Lung (tissue), 12 donors: Measurements from ENCODE around the gene IGDCC3. TPM values are rescaled to one million over a fixed set of nuclear protein-coding genes. Genes with fewer than 3 reads are reported as not detected.

Experiments used
- ATAC-seq: fragments of 200-7000 bp; cut with Tn5 transposase; one replicate; pipeline ENCODE4 v1.9.1; 2020; ENCODE audit warnings: moderate number of reproducible peaks; ENCODE audit not compliant: insufficient read depth, low FRiP score
- DNase-seq, 3 donors: peaks; one replicate each; pipeline ENCODE4 v3.0.0-alpha.2; 2013 to 2017
- H3K27ac ChIP-seq, 2 donors: one replicate each; pipeline ENCODE4 v1.5.1; 2013; ENCODE audit warnings: mild to moderate bottlenecking in 2 of 2, moderate library complexity in 2 of 2, control low read depth in 1 of 2, inconsistent platforms in 1 of 2, low read depth in 1 of 2, low read length in 1 of 2
- H3K27me3 ChIP-seq, 3 donors: one replicate each; pipeline ENCODE4 v1.5.1; 2013; ENCODE audit warnings: low read length in 2 of 3; ENCODE audit not compliant: control insufficient read depth in 3 of 3, insufficient read depth in 3 of 3
- H3K36me3 ChIP-seq, 4 donors: one replicate each; pipeline ENCODE4 v1.5.1; 2013; ENCODE audit warnings: low read length in 4 of 4, mild to moderate bottlenecking in 1 of 4, moderate library complexity in 1 of 4; ENCODE audit not compliant: control insufficient read depth in 4 of 4, insufficient read depth in 4 of 4
- H3K4me1 ChIP-seq, 5 donors: one replicate each; pipeline ENCODE4 v1.5.1; 2013; ENCODE audit warnings: low read length in 5 of 5, mild to moderate bottlenecking in 2 of 5, moderate library complexity in 1 of 5; ENCODE audit not compliant: control insufficient read depth in 5 of 5, insufficient read depth in 5 of 5
- H3K4me3 ChIP-seq: one replicate; pipeline ENCODE4 v1.5.1; 2013; ENCODE audit warnings: mild to moderate bottlenecking, control low read depth, moderate library complexity
- H3K9ac ChIP-seq, 2 donors: one replicate each; pipeline ENCODE4 v1.5.1; 2013; ENCODE audit warnings: low read length in 2 of 2, control low read depth in 1 of 2; ENCODE audit not compliant: insufficient read depth in 1 of 2
- H3K9me3 ChIP-seq, 4 donors: one replicate each; pipeline ENCODE4 v1.5.1; 2013; ENCODE audit warnings: low read length in 3 of 4, mild to moderate bottlenecking in 1 of 4, moderate library complexity in 1 of 4; ENCODE audit not compliant: control insufficient read depth in 4 of 4, insufficient read depth in 3 of 4
- CTCF ChIP-seq: IDR thresholded peaks from 2 replicates; pipeline ENCODE4 v1.5.1; 2012; ENCODE audit warnings: mild to moderate bottlenecking; ENCODE audit errors: control extremely low read depth, extremely low read depth
- WGBS, 2 donors: extraction: QIAGEN DNeasy Blood & Tissue Kit; methylation state at CpG; one replicate each; pipeline ENCODE4 v1.1.7; 2013; 5-methylcytosine and 5-hydroxymethylcytosine counted together
- polyA plus RNA-seq, 2 donors: library from polyadenylated mRNA; stranded (reverse); fragments of 200-250 nt; gene quantifications; one replicate each; pipeline ENCODE4 v1.2.1, GENCODE V29; 2013
- total RNA-seq, 2 donors: library from RNA; depleted of rRNA in 1 of 2; stranded (reverse); fragments of >200 nt in 1 of 2; gene quantifications; one replicate each; pipeline ENCODE4 v1.2.1, GENCODE V29; 2014 to 2021
- donor health status: control.
- donor health status: control.
- donor health status: Bipolar disorder and iron deficiency.
- donor health status: healthy.
- donor health status: DM: yes; HTN: yes; CAD: no.

Gene IGDCC3
- total and polyA plus RNA-seq, 4 donors = 0.09 to 1.3 TPM; not detected in 2

GRCh38 chr15:65289261-65289854, 88.4 kb downstream of the IGDCC3 start:
- H3K36me3 ChIP-seq = no peaks in the 10 kb centered on the region
- DNase-seq (no peak), ATAC-seq (no peak)
- H3K4me1 ChIP-seq = peaks cover 0 to 13% (median 3%) of the 10 kb centered on the region in 5 donors
- no peaks in the 10 kb centered on the region for H3K9me3 ChIP-seq
- 64 to 90% methylated on average over 7 of the region's 7 CpGs for WGBS, 2 donors
- no peak overlapping the region for H3K27ac ChIP-seq
- H3K27me3 ChIP-seq = no peaks in the 10 kb centered on the region
- TF ChIP-seq CTCF = no peak
- no peak overlapping the region for H3K4me3 ChIP-seq
- no peak overlapping the region for H3K9ac ChIP-seq

- peaks cover 0 to 5% (median 1%) of the 10 kb centered on the region in 4 donors for H3K36me3 ChIP-seq
- TF ChIP-seq CTCF = no peak
- no peak overlapping the region for H3K4me3 ChIP-seq
- H3K4me1 ChIP-seq = peaks cover 0 to 13% (median 3%) of the 10 kb centered on the region in 5 donors
- H3K27me3 ChIP-seq = no peaks in the 10 kb centered on the region
- 87 to 89% methylated on average over 3 of the region's 3 CpGs for WGBS, 2 donors
- DNase-seq (peak; percentile 19 to 33 (median 32)), ATAC-seq (no peak)
- no peaks in the 10 kb centered on the region for H3K9me3 ChIP-seq
- H3K9ac ChIP-seq = no peak overlapping the region
- H3K27ac ChIP-seq = peak overlapping the region in 1 of 2 donors; percentile 81
These were observed 90.3 kb downstream of the IGDCC3 start for GRCh38 chr15:65287520-65287855.

- peaks cover 0 to 5% (median 1%) of the 10 kb centered on the region in 4 donors for H3K36me3 ChIP-seq
- H3K27ac ChIP-seq = peak within 1 kb of the TSS; percentile 89 to 95
- H3K9me3 ChIP-seq = no peaks in the 10 kb centered on the region
- DNase-seq (peak; percentile 91 to 97 (median 94)), ATAC-seq (peak; percentile 95)
- H3K4me3 ChIP-seq = peak within 1 kb of the TSS; percentile 59
- no peaks in the 10 kb centered on the region for H3K27me3 ChIP-seq
- WGBS, 2 donors = 2 to 4% methylated on average over 40 to 62 of the region's 62 CpGs
- peak within 1 kb of the TSS; percentile 74 to 81 for H3K9ac ChIP-seq
- peak; percentile 57 for TF ChIP-seq CTCF
- peaks cover 0 to 13% (median 3%) of the 10 kb centered on the region in 5 donors for H3K4me1 ChIP-seq
These were observed 90.9 kb downstream of the IGDCC3 start, which contains the start of gene PARP16 for GRCh38 chr15:65286704-65287519. Gene PARP16 (minus strand): TSS chr15:65286883. CDS start chr15:65286426, 457 bp downstream.
